Prostate gland (tissue), 2 donors: ENCODE results near the gene NOXO1. TPM values are rescaled to one million over a fixed set of nuclear protein-coding genes. Genes with fewer than 3 reads are reported as not detected.
"Not testable (repeated sequence)": the region's sequence is repeated elsewhere in the genome, so short reads cannot be mapped to it uniquely, and the experiment has no call there.

Experiments used
- DNase-seq: peaks from one replicate; pipeline ENCODE4 v3.0.0-alpha.2; 2019; ENCODE audit warnings: low spot score
- H3K27ac ChIP-seq, 2 donors: fragments of 200-600 bp; sonication (generic); 2 replicates each; pipeline ENCODE4 v1.5.1; 2017 to 2019
- H3K27me3 ChIP-seq: fragments of 200-600 bp; sonication (generic); replicated peaks from 2 replicates; pipeline ENCODE4 v1.5.1; 2019; ENCODE audit not compliant: insufficient read depth
- H3K36me3 ChIP-seq, 2 donors: fragments of 200-600 bp; sonication (generic); 1 replicate in 1 of 2; 2 replicates in 1 of 2; pipeline versions ENCODE4 v1.5.1 to v1.8.1; 2017 to 2019
- H3K4me1 ChIP-seq: fragments of 200-600 bp; sonication (generic); replicated peaks from 2 replicates; pipeline ENCODE4 v1.5.1; 2019
- H3K4me3 ChIP-seq, 2 donors: fragments of 200-600 bp; sonication (generic); 2 replicates each; pipeline ENCODE4 v1.5.1; 2017 to 2019
- H3K9me3 ChIP-seq: fragments of 200-600 bp; sonication (generic); 2 replicates; pipeline ENCODE4 v1.5.1; 2017
- POLR2A ChIP-seq: fragments of 450-650 bp; IDR thresholded peaks from one replicate; pipeline ENCODE4 v1.6.1; 2016; ENCODE audit warnings: antibody characterized with exemption, mild to moderate bottlenecking
- POLR2AphosphoS5 ChIP-seq: sonication (generic); formaldehyde crosslinking; IDR thresholded peaks from one replicate; pipeline ENCODE4 v1.6.1; 2017; ENCODE audit warnings: antibody characterized with exemption
- WGBS: methylation state at CpG from one replicate; pipeline ENCODE4 v1.1.5; 2018; 5-methylcytosine and 5-hydroxymethylcytosine counted together
- intact Hi-C: fragments of 100-400 bp; cut with DNase I; formaldehyde crosslinking; loops from one replicate; pipeline ENCODE4 v1.14.2; 2022
- total RNA-seq, 2 donors: library from RNA; depleted of rRNA; stranded (reverse); fragments of >200 nt; gene quantifications; one replicate each; pipeline ENCODE4 v1.1.0, GENCODE V29; 2016
- TF ChIP-seq, protein P1 (sequence below), 4 experiments: fragments of 200-600 bp in 2 of 4; fragments of 450-650 bp in 2 of 4; sonication (generic) in 2 of 4; IDR thresholded peaks; 1 replicate in 3 of 4; 2 replicates in 1 of 4; pipeline ENCODE4 v1.5.1; 2016 to 2019; ENCODE audit warnings: antibody characterized with exemption in 4 of 4, mild to moderate bottlenecking in 2 of 4, moderate library complexity in 2 of 4

NOXO1 gene
- total RNA-seq, 2 donors from 2014 or later: 0.32 to 5.0 TPM

DNA sequence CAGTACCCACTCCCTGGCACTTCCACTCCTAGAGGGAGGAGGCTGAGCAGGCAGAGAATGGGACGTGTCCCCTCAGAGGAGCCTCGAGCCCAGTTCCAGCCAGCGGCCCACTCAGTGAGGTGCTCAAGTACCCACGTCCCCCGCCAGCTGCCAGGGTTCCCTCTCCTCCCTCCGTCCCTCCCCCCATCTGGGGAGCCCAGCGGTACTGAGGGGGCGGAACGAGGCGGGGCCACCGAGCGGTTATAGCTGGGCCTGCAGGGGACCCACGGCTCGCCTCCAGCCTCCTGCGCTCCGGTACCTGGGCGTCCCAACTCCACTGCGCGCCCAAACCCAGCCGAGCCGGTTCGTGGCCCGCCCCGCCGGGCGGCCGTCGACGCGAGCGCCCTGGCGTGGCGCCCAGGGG lies 38.2 kb upstream of the NOXO1 start, which contains the start of gene NPW:
Gene NPW, plus strand, starts transcription at position 268 of the 403 bp plus-strand sequence.
- DNase-seq: no peak
- 5% methylated on average over 10 of the region's 33 CpGs for WGBS
- Histone ChIP-seq H3K27ac (no peak within 1 kb of the TSS), H3K36me3 (no peaks in the 10 kb centered on the region), H3K9me3 (no peaks in the 10 kb centered on the region), H3K27me3 (peaks cover 5% of the 10 kb centered on the region), H3K4me3 (no peak within 1 kb of the TSS), H3K4me1 (peaks cover 9% of the 10 kb centered on the region)
- intact Hi-C loops: no loop called here
- no peak for TF ChIP-seq POLR2AphosphoS5
- TF ChIP-seq, protein P1, sequence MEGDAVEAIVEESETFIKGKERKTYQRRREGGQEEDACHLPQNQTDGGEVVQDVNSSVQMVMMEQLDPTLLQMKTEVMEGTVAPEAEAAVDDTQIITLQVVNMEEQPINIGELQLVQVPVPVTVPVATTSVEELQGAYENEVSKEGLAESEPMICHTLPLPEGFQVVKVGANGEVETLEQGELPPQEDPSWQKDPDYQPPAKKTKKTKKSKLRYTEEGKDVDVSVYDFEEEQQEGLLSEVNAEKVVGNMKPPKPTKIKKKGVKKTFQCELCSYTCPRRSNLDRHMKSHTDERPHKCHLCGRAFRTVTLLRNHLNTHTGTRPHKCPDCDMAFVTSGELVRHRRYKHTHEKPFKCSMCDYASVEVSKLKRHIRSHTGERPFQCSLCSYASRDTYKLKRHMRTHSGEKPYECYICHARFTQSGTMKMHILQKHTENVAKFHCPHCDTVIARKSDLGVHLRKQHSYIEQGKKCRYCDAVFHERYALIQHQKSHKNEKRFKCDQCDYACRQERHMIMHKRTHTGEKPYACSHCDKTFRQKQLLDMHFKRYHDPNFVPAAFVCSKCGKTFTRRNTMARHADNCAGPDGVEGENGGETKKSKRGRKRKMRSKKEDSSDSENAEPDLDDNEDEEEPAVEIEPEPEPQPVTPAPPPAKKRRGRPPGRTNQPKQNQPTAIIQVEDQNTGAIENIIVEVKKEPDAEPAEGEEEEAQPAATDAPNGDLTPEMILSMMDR (IDR thresholded peaks at IDR 0.05): no peak
- no peak for TF ChIP-seq POLR2A

DNA sequence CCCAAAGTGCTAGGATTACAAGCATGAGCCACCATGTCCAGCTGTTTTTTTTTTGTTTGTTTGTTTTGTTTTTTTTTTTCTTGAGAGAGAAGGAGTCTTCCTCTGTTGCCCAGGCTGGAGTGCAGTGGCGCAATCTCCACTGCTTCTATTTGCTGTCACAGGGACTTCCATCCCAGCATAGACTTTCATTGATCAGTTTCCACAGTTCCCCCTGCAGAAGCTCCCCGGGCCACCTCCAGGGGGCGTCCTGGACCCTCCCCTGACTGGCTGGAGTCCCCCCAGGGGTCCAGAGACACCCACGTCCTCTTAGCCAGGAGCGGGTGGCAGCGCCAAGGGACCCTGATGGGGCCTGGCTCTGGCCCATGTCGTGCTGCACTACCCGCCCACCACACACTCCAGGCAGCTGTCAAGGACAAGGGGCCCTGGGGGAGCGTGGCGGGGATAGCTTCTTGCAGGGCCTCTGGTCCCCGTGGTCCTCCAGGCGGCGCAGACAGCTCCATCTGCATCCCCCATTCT lies 35.2 kb upstream of the NOXO1 start:
- H3K4me1 ChIP-seq: peaks cover 9% of the 10 kb centered on the region
- H3K9me3 ChIP-seq: no peaks in the 10 kb centered on the region
- TF ChIP-seq POLR2AphosphoS5 (no peak), POLR2A (no peak)
- TF ChIP-seq, protein P1 (IDR thresholded peaks at IDR 0.05): no peak
- no peak overlapping the region for H3K27ac ChIP-seq
- H3K4me3 ChIP-seq: no peak overlapping the region
- intact Hi-C loops: no loop called here
- DNase-seq: no peak
- no peaks in the 10 kb centered on the region for H3K36me3 ChIP-seq
- H3K27me3 ChIP-seq: peaks cover 5% of the 10 kb centered on the region
- WGBS: 40% methylated on average over 13 of the region's 13 CpGs

DNA sequence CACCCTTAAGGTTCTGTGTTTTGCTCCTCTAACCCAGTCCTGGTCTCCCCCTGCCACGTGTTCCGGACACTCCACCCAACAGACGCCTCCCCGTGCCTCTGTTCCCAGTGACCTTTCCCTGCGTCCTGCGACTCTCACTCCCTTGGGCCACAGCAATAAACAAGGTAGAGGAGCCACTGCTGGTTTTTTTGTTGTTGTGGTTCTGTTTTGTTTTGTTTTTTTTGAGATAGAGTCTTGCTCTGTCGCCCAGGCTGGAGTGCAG lies 34.6 kb upstream of the NOXO1 start:
- Histone ChIP-seq H3K27me3 (peaks cover 5% of the 10 kb centered on the region), H3K4me1 (peaks cover 9% of the 10 kb centered on the region), H3K27ac (no peak overlapping the region), H3K4me3 (no peak overlapping the region), H3K9me3 (no peaks in the 10 kb centered on the region), H3K36me3 (no peaks in the 10 kb centered on the region)
- WGBS: 86% methylated on average over 7 of the region's 7 CpGs
- TF ChIP-seq, protein P1 (IDR thresholded peaks at IDR 0.05): no peak
- TF ChIP-seq POLR2A (no peak), POLR2AphosphoS5 (no peak)
- DNase-seq: no peak
- intact Hi-C loops: no loop called here

DNA sequence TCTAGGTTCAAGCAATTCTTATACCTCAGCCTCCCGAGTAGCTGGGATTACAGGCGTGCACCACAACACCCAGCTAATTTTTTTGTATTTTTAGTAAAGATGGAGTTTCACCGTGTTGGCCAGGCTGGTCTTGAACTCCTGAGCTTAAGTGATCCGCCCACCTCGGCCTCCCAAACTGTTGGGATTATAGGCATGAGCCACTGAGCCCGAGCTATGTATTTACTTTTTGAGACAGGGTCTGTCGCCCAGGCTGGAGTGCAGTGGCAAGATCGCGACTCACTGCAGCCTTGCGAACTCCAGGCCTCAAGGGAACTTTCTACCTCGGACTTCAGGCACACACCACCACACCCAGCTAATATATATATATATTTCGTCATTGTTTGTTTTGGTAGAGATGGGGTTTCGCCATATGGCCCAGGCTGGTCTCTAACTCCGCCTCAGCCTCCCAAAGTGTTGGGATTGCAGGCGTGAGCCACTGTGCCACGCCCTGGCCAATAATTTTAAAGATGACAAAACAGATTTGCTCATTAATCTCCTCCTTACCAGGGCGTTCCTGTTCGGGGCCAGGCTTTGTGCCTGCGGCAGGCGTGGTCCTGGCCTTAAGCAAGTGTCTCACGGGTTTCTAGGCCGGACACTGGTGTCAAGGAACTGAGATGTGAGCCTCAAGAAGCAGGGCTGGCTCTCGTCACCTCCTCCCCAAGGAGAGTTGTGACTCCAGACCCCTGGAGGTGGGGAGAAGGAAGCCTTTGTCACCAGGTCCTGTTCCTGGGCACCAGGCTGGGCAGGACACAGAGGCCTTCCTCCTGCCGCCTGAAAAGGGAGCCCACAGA lies 34.1 kb upstream of the NOXO1 start:
- Histone ChIP-seq H3K36me3 (no peaks in the 10 kb centered on the region), H3K9me3 (no peaks in the 10 kb centered on the region), H3K4me1 (peaks cover 6% of the 10 kb centered on the region), H3K27me3 (peaks cover 4% of the 10 kb centered on the region), H3K4me3 (no peak overlapping the region), H3K27ac (no peak overlapping the region)
- 71% methylated on average over 23 of the region's 24 CpGs for WGBS
- TF ChIP-seq, protein P1 (IDR thresholded peaks at IDR 0.05): no peak
- peak; percentile 15 for TF ChIP-seq POLR2A
- no peak for DNase-seq
- intact Hi-C loops: no loop called here

DNA sequence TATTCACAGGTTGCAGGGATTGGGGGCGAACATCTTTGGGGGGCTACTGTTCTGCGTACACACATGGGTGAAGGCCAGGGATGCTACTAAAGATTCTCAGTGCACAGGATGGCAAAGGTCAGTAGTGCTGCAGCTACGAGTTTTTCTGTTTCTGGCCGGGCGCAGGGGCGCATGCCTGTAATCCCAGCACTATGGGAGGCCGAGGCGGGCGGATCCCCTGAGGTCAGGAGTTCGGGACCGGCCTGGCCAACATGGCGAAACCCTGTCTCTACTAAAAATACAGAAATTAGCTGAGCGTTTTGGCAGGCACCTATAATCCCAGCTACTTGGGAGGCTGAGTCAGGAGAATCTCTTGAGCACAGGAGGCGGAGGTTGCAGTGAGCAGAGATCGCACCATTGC lies 32.3 kb upstream of the NOXO1 start:
- no peak for DNase-seq
- Histone ChIP-seq H3K4me3 (no peak overlapping the region), H3K27me3 (no peaks in the 10 kb centered on the region), H3K9me3 (no peaks in the 10 kb centered on the region), H3K27ac (no peak overlapping the region), H3K4me1 (peaks cover 9% of the 10 kb centered on the region), H3K36me3 (no peaks in the 10 kb centered on the region)
- TF ChIP-seq, protein P1 (IDR thresholded peaks at IDR 0.05): no peak
- TF ChIP-seq POLR2A: no peak
- no peak for TF ChIP-seq POLR2AphosphoS5
- 81% methylated on average over 15 of the region's 15 CpGs for WGBS
- intact Hi-C loops: no loop called here

DNA sequence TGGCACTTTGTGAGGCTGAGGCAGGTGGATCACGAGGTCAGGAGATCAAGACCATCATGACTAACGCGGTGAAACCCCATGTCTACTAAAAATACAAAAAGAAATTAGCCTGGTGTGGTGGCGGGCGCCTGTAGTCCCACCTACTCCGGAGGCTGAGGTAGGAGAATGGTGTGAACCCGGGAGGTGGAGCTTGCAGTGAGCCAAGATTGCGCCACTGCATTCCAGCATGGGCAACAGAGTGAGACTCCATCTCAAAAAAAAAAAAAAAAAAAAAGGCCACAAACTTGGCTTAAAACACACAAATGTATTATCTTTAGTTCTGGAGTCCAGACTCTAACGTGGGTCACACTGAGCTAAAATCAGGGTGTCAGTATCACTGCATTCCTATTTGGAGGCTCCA lies 30.5 kb upstream of the NOXO1 start:
- intact Hi-C loops, DNase-seq, H3K36me3 ChIP-seq, H3K9me3 ChIP-seq, H3K27ac ChIP-seq, H3K27me3 ChIP-seq, H3K4me3 ChIP-seq: not testable (repeated sequence)
- H3K4me1 ChIP-seq: peaks cover 24% of the 10 kb centered on the region
- WGBS: 83% methylated on average over 9 of the region's 9 CpGs
